Stimulated activated CD8-positive, alpha-beta memory T cell treated with anti-CD3 and anti-CD28 coated beads, Interleukin-4, amount 100 ng/mL, for 24 hours (primary cell): ENCODE data around the gene SENP6.
"Not testable (repeated sequence)": the region's sequence is repeated elsewhere in the genome, so short reads cannot be mapped to it uniquely, and the experiment has no call there.

Source experiments
- DNase-seq: peaks from one replicate; pipeline ENCODE4 v3.0.0-alpha.2; 2020; ENCODE audit warnings: low read depth

The SENP6 gene

GRCh38 chr6:75656479-75656878 is 54.8 kb downstream of the SENP6 start:
- no peak for DNase-seq

DNA sequence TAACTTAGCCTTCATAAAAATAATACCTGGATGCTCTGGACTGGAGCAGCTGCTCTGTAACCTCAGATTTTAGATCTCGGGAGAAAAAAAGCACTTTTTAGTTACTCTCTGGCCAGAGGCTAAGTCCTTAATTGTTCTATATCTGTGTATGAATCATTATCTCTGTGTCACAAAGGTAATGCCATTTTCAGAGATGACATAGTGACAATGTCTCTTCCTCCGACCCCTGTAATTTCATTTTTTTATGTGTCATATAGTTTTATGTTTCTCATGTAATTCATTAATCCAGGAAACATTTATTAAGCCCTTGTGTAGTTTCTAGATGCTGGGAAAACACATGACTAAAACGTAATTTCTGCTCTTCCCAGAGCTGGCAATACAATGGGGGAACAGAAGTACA is 55.6 kb downstream of the SENP6 start:
- DNase-seq = no peak

- no peak for DNase-seq
Measured at GRCh38 chr6:75666592-75666991, 64.9 kb downstream of the SENP6 start.

GRCh38 chr6:75673884-75674283 is 72.2 kb downstream of the SENP6 start:
- no peak for DNase-seq

- no peak for DNase-seq
Measured at GRCh38 chr6:75676377-75676776, 74.7 kb downstream of the SENP6 start.

DNA sequence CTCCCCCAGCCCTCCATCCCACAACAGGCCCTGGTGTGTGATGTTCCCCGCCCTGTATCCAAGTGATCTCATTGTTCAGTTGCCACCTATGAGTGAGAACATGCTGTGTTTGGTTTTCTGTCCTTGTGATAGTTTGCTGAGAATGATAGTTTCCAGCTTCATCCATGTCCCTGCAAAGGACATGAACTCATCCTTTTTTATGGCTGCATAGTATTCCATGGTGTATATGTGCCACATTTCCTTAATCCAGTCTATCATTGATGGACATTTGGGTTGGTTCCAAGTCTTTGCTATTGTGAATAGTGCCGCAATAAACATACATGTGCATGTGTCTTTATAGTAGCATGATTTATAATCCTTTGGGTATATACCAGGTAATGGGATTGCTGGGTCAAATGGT is 80.9 kb downstream of the SENP6 start:
- DNase-seq = not testable (repeated sequence)

- not testable (repeated sequence) for DNase-seq
Measured at GRCh38 chr6:75683005-75683404, 81.3 kb downstream of the SENP6 start.

GRCh38 chr6:75687535-75687934 is 85.9 kb downstream of the SENP6 start:
- not testable (repeated sequence) for DNase-seq

- DNase-seq = not testable (repeated sequence)
Measured at GRCh38 chr6:75687937-75688336, 86.3 kb downstream of the SENP6 start.

DNA sequence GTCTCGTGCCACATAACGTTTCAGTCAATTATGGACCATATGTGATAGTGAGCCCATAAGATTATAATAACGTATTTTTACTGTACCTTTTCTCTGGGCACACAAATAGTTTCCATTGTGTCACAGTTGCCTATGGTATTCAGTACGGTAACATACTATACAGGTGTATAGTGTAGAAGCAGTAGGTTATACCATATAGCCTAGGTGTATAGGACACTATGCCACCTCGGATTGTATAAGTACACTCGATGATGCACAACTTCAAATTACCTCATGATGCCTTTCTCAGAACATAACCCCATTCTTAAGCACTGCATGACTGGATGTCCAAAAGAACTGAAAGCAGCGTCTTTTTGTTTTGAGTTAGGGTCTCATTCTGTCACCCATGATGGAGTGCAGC is 87.9 kb downstream of the SENP6 start:
- DNase-seq = no peak

GRCh38 chr6:75691012-75691411 is 89.3 kb downstream of the SENP6 start:
- no peak for DNase-seq

DNA sequence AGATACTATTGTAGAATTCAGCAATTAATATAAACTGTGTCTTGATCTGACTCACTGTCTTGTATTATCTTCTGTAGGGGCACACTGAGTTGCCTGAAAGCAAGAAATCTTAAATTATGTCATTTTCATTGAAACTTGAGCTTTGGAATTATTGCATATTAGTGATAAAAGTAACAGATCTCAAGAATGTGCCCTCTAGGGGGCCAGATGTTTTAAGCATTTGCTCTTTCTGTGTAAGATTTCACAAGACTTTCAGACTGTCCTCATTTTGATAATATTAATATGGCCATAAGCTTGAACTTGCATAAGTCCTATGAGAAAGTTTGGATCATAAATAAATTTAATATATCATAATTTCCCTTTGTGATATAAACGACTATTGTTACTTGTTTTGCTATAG is 91.9 kb downstream of the SENP6 start:
- DNase-seq = no peak

- no peak for DNase-seq
Measured at GRCh38 chr6:75694406-75694805, 92.7 kb downstream of the SENP6 start.

- not testable (repeated sequence) for DNase-seq
Measured at GRCh38 chr6:75708334-75708733, 106.7 kb downstream of the SENP6 start.

DNA sequence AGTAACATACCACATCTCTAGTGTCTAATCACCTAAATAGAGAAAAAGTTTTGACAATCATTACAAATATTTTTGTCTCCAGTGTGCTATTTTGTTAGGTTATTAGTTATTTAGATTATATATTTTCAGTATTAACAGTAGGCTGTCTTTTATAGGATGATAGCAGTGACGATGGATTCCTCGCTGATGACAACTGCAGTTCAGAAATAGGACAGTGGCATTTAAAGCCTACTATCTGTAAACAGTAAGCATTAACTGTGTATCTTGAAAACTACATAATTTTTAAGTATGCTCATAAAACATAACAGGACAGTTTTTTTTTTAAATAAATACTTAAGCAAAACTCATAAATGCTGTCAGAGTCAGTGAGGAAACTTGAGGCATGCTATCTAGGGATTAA is 109.5 kb downstream of the SENP6 start:
- DNase-seq = no peak

DNA sequence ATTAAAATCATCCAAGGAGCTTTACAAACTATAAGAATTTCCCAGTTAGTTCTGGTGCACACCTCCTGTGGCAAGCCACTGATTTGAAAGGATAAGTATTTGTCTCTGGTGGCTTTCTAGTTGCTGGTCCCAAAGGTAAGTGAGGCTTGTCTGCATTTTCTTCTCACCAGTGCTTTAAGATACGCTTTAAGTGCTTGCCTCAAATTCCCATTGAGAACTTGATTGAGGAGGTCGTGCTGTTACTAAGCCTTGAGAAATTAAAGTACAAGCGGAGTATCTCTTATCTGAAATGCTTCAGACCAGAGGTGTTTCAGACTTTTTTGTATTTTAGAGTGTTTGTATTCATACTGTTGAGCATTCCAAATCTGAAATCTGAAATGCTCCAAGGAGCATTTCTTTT is 117.5 kb downstream of the SENP6 start:
- DNase-seq = no peak

DNA sequence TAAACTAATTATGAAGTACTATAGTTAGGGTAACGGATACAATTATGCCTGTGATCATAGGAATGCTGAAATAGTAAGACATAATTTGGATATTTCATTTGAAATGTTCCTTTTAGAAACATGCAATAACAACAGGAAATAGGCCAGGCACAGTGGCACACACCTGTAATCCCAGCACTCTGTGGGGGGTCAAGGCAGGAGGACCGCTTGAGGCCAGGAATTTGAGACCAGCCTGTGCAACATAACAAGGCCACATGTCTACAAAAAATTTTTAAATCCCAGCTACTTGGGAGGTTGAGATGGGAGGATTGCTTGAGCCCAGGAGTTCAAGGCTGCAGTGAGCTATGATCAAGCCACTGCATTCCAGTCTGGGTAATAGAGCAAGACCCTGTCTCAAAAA is 121.7 kb downstream of the SENP6 start:
- DNase-seq = no peak

GRCh38 chr6:75727206-75727605 is 125.5 kb downstream of the SENP6 start:
- DNase-seq = no peak

DNA sequence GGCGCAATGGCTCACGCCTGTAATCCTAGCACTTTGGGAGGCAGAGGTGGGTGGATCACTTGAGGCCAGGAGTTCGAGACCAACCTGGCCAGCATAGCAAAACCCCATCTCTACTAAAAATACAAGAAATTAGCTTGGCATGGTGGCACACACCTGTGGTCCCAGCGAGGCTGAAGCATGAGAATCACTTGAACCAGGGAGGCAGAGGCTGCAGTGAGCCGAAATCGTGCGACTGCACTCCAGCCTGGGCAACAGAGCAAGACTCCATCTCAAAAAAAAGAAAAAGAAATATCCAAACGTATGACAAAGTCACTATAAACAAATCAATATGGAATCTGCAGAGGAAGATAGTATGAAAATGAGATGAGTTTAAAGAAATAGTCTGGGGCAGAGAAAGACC is 129.3 kb downstream of the SENP6 start:
- DNase-seq = not testable (repeated sequence)

DNA sequence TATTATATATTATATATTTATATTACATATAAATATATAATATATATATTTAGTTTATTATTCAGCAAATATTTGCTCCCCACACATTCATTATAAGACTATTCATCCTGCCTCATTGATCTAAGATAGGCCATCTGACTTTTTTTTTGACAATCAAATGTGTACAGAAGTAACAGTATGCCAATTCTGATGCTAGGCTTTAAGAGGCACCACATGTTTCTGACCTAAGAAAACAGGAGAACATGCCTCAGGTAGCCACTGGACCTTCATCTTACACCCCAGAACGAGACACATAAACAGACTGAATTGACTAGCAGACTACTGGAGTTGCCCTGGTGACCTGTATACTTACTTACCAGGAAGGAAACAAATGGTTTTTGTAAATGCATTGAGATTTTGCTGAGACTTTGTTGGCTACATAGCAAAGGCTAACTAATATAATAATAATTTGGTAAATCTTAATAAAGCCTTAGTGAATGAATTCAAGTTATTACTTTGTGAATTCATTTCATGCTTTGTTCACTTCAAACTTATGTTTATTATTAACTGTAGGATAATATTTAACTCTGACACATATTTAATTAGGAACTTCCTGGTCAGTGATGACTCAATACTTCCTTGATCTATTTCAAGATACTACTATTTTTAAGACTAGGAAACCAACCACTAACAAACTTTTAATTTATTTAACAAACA is 134.0 kb downstream of the SENP6 start:
- no peak for DNase-seq

- no peak for DNase-seq
Measured at GRCh38 chr6:75743971-75744370, 142.3 kb downstream of the SENP6 start.

GRCh38 chr6:75745404-75745803 is 143.7 kb downstream of the SENP6 start:
- no peak for DNase-seq

DNA sequence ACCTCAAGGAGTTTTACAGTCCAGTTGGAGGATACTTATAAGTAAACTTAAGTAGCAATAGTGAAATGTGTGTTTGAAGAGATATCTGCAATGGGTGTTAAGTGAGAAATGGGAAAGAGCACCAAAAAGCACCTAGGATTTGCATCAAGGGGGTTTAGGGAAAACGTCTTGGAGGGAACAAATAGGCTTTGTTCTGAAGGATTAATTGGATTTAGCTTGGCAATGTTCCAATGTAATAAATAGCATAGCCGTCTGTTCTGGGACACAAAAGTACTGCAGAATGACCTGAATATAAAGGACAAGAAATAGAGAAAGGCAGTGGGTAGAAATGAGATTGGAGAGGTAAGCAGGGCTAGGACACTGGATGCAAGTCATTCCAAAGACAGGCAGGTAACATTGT is 144.5 kb downstream of the SENP6 start:
- DNase-seq = no peak

- DNase-seq = no peak
Measured at GRCh38 chr6:75747152-75747992, 145.7 kb downstream of the SENP6 start.
